Vagina (tissue), 2 donors: ENCODE data around the gene DST. TPM values are rescaled to one million over a fixed set of nuclear protein-coding genes. Genes with fewer than 3 reads are reported as not detected.

ENCODE experiments used
- DNase-seq, 2 donors: peaks; one replicate each; pipeline ENCODE4 v3.0.0-alpha.2; 2017; ENCODE audit errors: extremely low spot score in 2 of 2
- H3K27ac ChIP-seq: fragments of 200-600 bp; sonication (generic); one replicate; pipeline ENCODE4 v1.5.1; 2019
- H3K27me3 ChIP-seq: fragments of 200-600 bp; sonication (generic); one replicate; pipeline ENCODE4 v1.5.1; 2019
- H3K36me3 ChIP-seq, 2 donors: fragments of 200-600 bp; sonication (generic); one replicate each; pipeline ENCODE4 v1.5.1; 2017 to 2019
- H3K4me1 ChIP-seq: fragments of 200-600 bp; sonication (generic); one replicate; pipeline ENCODE4 v1.5.1; 2019
- H3K4me3 ChIP-seq, 2 donors: fragments of 200-600 bp; sonication (generic); 1 replicate in 1 of 2; 2 replicates in 1 of 2; pipeline ENCODE4 v1.5.1; 2016 to 2019
- H3K9me3 ChIP-seq: fragments of 200-600 bp; sonication (generic); one replicate; pipeline ENCODE4 v1.5.1; 2019
- POLR2A ChIP-seq, 2 donors: fragments of 450-650 bp; IDR thresholded peaks; one replicate each; pipeline ENCODE4 v1.6.1; 2017; ENCODE audit warnings: antibody characterized with exemption in 2 of 2, mild to moderate bottlenecking in 2 of 2, moderate library complexity in 2 of 2
- POLR2AphosphoS5 ChIP-seq, 2 donors: sonication (generic); formaldehyde crosslinking; IDR thresholded peaks; one replicate each; pipeline ENCODE4 v1.9.0; 2017; ENCODE audit warnings: antibody characterized with exemption in 2 of 2, mild to moderate bottlenecking in 2 of 2, low read depth in 1 of 2; ENCODE audit not compliant: insufficient read depth in 1 of 2
- intact Hi-C: fragments of 100-400 bp; cut with DNase I; formaldehyde crosslinking; loops from one replicate; pipeline ENCODE4 v1.15.1; 2023
- total RNA-seq: library from RNA; depleted of rRNA; stranded (reverse); fragments of >200 nt; gene quantifications from one replicate; pipeline ENCODE4 v1.2.3, GENCODE V29; 2016
- TF ChIP-seq, protein P1 (sequence below), 3 experiments: fragments of 450-650 bp in 2 of 3; fragments of 200-600 bp in 1 of 3; sonication (generic) in 1 of 3; IDR thresholded peaks; one replicate each; pipeline ENCODE4 v1.5.1; 2017 to 2019; ENCODE audit warnings: antibody characterized with exemption in 3 of 3, mild to moderate bottlenecking in 2 of 3, moderate library complexity in 2 of 3

Gene DST
- total RNA-seq, 1 donor from 2014 or later: 460 TPM

DNA sequence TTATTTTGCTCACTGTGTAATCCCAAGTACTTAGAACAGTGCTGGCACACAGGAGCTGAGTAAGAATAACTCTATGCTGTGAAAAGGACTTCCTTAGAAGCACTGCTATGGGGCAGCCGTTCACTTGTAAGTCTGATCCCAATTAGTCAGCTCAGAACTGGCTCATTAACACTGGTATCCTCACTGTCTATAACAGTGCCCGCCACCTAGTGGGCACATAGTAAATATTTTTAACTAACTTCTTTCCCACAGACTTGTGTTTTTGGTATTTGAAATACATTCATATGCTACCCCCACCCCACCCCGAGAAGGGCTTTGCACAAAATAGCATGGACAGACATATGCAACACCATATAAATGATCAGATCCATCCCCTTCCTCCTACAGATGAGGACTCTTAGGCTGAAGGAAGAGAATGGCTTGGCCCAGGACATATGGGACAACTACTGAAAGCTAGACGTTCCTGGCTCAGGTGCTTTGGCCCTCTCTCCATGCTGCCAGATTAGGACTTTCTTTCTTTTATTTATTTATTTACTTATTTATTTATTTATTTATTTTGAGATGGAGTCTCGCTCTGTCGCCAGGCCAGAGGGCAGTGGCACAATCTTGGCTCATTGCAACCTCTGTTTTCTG, 47.1 kb downstream of the DST start:
- no peaks in the 10 kb centered on the region for H3K27me3 ChIP-seq
- peaks cover 0 to 23% of the 10 kb centered on the region in 2 donors for H3K36me3 ChIP-seq
- DNase-seq: no peak
- H3K4me1 ChIP-seq: peaks cover 19% of the 10 kb centered on the region
- peak overlapping the region; percentile 31 for H3K27ac ChIP-seq
- TF ChIP-seq, protein P1, sequence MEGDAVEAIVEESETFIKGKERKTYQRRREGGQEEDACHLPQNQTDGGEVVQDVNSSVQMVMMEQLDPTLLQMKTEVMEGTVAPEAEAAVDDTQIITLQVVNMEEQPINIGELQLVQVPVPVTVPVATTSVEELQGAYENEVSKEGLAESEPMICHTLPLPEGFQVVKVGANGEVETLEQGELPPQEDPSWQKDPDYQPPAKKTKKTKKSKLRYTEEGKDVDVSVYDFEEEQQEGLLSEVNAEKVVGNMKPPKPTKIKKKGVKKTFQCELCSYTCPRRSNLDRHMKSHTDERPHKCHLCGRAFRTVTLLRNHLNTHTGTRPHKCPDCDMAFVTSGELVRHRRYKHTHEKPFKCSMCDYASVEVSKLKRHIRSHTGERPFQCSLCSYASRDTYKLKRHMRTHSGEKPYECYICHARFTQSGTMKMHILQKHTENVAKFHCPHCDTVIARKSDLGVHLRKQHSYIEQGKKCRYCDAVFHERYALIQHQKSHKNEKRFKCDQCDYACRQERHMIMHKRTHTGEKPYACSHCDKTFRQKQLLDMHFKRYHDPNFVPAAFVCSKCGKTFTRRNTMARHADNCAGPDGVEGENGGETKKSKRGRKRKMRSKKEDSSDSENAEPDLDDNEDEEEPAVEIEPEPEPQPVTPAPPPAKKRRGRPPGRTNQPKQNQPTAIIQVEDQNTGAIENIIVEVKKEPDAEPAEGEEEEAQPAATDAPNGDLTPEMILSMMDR (IDR thresholded peaks at IDR 0.05): peak; percentile 31 to 82 (median 69)
- TF ChIP-seq POLR2AphosphoS5 (IDR thresholded peaks at IDR 0.05; ENCODE audit: insufficient read depth in 1 of 2, low read depth in 1 of 2): no peak
- no peak for TF ChIP-seq POLR2A (IDR thresholded peaks at IDR 0.05)
- no peak overlapping the region for H3K4me3 ChIP-seq
- intact Hi-C loops: no loop called here
- H3K9me3 ChIP-seq: no peaks in the 10 kb centered on the region

DNA sequence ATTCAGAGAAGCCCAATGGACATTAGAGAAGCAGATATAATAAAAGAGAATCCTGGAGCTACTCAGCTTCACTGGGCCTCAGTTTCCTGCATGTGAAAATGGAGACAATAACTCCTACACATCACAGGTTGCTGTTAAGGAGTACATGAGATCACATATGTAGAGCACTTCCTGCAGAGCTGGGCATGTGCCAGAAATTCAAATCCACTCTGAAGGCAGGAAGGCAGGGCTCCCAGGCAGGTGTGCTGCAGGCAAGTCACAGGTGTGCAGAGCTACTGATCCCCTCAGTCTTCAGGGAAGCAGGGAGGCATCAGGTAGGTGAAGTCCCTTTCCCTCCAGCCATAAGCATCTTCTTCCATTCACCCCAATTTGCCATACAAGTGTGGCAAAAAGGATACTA, 48.0 kb downstream of the DST start:
- peaks cover 0 to 26% of the 10 kb centered on the region in 2 donors for H3K36me3 ChIP-seq
- no peaks in the 10 kb centered on the region for H3K27me3 ChIP-seq
- intact Hi-C loops: loop anchor here (5.0 kb wide), 1 partner anchor 232 kb away; no protein-coding TSS in a partner anchor
- no peak for DNase-seq
- TF ChIP-seq, protein P1 (IDR thresholded peaks at IDR 0.05): no peak
- TF ChIP-seq POLR2AphosphoS5 (IDR thresholded peaks at IDR 0.05; ENCODE audit: insufficient read depth in 1 of 2, low read depth in 1 of 2) (no peak), POLR2A (IDR thresholded peaks at IDR 0.05) (no peak)
- H3K9me3 ChIP-seq: no peaks in the 10 kb centered on the region
- peaks cover 19% of the 10 kb centered on the region for H3K4me1 ChIP-seq
- peak overlapping the region; percentile 31 for H3K27ac ChIP-seq
- H3K4me3 ChIP-seq: no peak overlapping the region

DNA sequence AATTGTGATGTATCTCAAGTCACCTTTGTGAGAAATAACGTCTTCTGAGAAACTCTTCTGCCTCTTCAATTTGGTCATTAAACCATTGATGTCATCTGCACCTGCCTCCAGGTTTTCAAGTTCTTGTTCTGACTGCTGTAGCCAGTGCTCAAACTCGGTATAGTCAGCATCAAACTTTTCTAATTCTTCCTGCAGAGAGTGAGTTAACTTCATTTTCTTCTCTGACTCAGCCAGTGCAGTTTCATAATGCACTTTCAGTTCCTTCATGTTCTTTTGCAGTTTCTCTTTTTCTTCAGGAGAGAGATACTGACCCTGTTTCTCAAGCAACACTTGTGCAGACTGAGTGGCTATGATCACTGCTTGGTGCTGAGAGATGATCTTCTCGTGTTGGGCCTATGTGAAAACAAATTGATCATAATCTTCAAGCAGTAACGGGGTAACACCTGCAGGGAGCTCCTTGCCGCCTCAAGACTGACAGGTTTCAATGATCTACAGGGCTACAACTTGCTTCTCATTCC, 48.8 kb downstream of the DST start:
- intact Hi-C loops: loop anchor here (5.0 kb wide), 1 partner anchor 232 kb away; no protein-coding TSS in a partner anchor
- TF ChIP-seq POLR2A (IDR thresholded peaks at IDR 0.05) (no peak), POLR2AphosphoS5 (IDR thresholded peaks at IDR 0.05; ENCODE audit: insufficient read depth in 1 of 2, low read depth in 1 of 2) (no peak)
- TF ChIP-seq, protein P1 (IDR thresholded peaks at IDR 0.05): no peak
- Histone ChIP-seq H3K36me3 (peaks cover 0 to 26% of the 10 kb centered on the region in 2 donors), H3K27me3 (no peaks in the 10 kb centered on the region), H3K4me1 (peaks cover 19% of the 10 kb centered on the region), H3K4me3 (no peak overlapping the region), H3K9me3 (no peaks in the 10 kb centered on the region), H3K27ac (peak overlapping the region; percentile 42)
- DNase-seq: no peak

DNA sequence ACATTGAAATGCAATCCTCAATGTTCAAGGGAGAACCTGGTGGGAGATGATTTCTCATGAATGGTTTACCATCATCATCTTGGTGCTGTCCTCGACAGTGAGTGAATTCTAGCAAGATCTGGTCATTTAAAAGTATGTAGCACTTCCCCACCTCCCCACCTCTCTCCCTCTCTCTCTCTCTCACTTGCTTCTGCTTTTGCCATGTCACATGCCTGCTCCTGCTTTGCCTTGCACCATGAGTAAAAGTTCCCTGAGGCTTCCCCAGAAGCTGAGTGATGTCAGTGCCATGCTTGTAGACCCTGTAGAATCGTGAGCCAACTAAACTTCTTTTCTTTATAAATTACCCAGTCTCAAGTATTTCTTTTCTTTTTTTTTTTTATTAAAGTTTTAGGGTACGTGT, 60.5 kb downstream of the DST start:
- H3K9me3 ChIP-seq: no peaks in the 10 kb centered on the region
- no peaks in the 10 kb centered on the region for H3K36me3 ChIP-seq
- intact Hi-C loops: no loop called here
- H3K4me3 ChIP-seq: no peak overlapping the region
- no peak for DNase-seq
- H3K27ac ChIP-seq: no peak overlapping the region
- TF ChIP-seq POLR2A (IDR thresholded peaks at IDR 0.05) (no peak), POLR2AphosphoS5 (IDR thresholded peaks at IDR 0.05; ENCODE audit: insufficient read depth in 1 of 2, low read depth in 1 of 2) (no peak)
- TF ChIP-seq, protein P1 (IDR thresholded peaks at IDR 0.05): no peak
- no peaks in the 10 kb centered on the region for H3K4me1 ChIP-seq
- no peaks in the 10 kb centered on the region for H3K27me3 ChIP-seq

DNA sequence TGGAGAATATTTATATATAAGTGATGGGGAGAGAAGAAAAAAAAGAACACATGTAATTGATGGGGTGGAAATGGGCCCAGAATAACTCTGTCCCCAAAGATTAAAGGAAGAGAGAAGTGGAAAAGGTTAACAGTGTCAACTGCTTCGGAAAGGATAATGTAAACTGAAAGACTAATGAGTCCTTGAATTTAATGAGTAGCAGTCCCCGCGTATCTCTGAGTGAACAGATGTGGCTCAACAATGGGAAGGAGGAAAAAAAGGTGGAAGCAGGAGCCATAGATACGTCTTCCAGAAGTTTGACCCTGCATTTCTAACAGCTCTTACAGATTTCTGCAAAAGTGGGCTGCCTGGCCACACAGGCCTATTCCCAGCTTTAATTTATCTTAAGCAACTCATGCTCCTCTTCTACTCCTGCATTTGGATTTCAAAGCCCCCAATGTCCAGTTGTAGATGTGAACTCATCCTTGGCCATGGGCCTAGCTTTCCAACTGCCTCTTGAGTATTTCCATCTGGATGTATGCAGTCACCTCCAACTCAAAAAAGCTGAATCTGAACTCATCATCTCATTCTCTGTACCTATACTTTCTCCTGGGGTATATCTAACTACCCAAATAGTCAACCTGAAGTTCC, 61.3 kb downstream of the DST start:
- intact Hi-C loops: no loop called here
- no peak overlapping the region for H3K4me3 ChIP-seq
- no peaks in the 10 kb centered on the region for H3K36me3 ChIP-seq
- no peaks in the 10 kb centered on the region for H3K4me1 ChIP-seq
- H3K27me3 ChIP-seq: no peaks in the 10 kb centered on the region
- DNase-seq: no peak
- H3K9me3 ChIP-seq: no peaks in the 10 kb centered on the region
- no peak for TF ChIP-seq POLR2AphosphoS5 (IDR thresholded peaks at IDR 0.05; ENCODE audit: insufficient read depth in 1 of 2, low read depth in 1 of 2)
- TF ChIP-seq, protein P1 (IDR thresholded peaks at IDR 0.05): no peak
- no peak for TF ChIP-seq POLR2A (IDR thresholded peaks at IDR 0.05)
- no peak overlapping the region for H3K27ac ChIP-seq
